ENCODE data around the gene WARS2.

The WARS2 gene

DNA sequence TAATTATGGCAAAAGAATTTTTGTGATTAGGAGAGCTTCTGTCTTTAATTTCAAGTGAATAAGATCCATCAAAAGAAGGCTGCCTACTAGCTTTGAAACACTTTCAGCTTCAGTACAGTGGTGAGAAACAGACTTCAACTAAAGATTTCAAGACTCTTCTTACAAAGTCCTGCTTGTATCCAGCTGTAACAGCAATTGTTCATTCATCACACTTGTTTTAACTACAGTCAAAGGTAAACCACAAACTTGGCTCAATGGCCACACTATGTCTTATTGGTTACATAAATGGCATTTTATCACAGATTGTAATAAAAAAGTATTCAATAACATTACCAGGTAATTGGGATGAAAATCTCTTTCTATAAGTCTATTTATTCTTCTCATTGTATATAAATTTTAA, 59.2 kb downstream of the WARS2 start:
- DNase-seq, result no peak

DNA sequence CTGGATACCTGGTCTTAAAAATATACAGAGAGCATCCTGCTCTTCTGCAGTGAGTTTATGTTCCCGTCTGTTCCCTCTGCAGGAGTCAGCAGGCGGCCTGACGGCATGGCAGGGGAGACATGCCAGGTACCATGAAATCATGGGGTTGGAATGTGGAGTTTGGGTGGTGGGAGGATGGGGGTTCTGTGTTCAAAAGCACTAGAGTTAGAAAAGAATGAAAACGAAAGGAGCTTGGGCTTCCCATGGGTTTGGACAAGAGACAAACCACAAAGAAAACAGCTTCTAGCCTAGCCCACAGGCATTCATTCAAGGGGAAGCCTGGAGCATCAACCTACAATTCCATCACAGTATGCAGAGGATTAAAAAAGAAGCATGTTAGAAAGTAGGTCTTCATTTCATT, 59.9 kb downstream of the WARS2 start:
- no peak for DNase-seq

DNA sequence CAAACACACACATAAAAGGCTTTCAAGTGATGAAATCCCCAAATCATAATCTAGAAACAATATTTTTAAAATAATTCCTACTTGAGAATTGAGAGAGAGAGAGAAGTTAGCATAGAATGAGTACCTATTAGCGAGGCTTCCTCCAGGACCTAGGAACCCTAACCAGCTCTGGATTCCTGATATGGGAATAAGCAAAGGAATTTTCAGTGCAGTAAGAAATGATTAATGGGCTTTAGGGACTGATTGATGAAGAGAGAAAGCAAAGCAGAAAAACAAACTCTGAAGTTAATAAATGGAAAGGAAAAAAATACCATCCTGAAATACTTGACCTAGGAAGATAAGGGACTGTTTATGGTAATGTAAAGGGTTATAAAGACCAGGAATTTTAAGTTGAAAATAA, 60.6 kb downstream of the WARS2 start:
- no peak for DNase-seq

DNA sequence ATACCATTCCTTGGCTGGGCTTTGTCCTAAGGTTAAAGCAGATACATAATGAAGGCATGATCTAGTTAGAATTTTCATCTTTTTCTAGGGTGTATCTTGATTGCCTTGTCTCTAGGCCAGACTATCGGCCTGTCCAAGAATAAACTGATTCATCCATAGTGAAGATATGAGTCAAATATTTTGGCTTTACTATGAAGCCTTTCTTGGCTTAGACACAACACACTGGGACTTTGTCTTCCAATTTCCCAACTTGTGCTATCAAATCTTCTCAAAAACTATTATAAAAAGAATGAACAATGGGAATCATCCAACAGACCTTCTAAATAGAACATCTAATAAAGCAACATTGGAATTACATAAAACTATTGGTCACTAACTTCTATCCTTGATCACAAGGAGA, 64.8 kb downstream of the WARS2 start:
- DNase-seq, result no peak

- no peak for DNase-seq
Observed at GRCh38 chr1:119071321-119071720, 69.1 kb downstream of the WARS2 start.

GRCh38 chr1:119069682-119070081, 70.8 kb downstream of the WARS2 start:
- no peak for DNase-seq

DNA sequence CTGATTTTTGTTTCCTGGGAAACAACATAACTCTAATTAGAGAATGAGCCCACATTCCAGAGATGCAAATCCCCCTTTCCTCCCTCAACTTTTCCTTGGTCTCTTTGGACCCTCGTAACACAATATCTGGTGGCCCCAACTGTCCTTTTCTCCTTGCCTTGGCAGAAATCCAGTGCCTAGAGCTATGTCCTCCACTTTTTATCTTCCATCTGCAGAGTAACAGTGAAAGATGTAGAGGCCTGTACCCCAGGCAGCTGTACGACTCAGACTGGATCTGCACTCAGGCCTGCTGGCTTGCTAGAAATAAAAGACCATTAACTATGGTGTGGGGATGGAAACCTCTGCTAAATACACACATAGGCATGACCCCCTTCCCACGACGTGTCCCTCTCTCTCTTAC, 72.0 kb downstream of the WARS2 start:
- no peak for DNase-seq

- no peak for DNase-seq
Observed at GRCh38 chr1:119061700-119062099, 78.8 kb downstream of the WARS2 start.

- no peak for DNase-seq
Observed at GRCh38 chr1:119055568-119055967, 84.9 kb downstream of the WARS2 start.

DNA sequence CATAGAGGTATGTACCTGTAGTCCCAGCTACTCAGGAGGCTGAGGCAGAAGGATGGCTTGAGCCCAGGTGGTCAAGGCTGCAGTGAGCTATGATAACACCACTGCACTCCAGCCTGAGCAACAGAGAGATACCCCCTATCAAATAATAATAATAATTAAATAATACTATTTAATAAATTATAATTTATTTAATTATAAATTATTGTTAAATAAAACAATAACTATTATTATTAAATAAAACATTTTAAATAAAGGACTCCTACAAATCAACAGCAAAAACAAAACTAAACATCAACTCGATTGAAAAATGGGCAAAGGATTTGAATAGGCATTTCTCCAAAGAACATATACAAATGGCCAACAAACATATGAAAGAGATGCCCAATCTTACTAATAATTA, 86.5 kb downstream of the WARS2 start:
- DNase-seq, result no peak

DNA sequence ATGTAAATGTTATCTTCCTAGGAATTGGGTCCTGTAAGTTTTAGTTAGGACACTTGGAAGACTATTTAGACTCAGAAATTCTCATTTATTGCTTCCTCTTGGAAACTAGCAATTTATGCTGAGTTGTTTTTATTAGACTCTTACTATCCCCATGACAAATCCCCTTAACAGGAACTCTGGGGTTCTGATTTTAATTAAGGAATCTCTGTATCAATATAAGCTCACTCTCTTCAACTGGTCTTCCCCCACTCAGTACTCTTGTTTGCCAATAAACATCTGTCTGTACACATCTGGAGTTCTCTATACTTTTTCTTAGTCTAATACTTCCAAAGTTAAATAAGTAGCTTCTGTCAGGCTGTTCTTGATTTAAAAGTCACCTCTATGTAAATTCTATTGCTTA, 88.2 kb downstream of the WARS2 start:
- no peak for DNase-seq

- no peak for DNase-seq
Observed at GRCh38 chr1:119048624-119049404, 91.6 kb downstream of the WARS2 start.

DNA sequence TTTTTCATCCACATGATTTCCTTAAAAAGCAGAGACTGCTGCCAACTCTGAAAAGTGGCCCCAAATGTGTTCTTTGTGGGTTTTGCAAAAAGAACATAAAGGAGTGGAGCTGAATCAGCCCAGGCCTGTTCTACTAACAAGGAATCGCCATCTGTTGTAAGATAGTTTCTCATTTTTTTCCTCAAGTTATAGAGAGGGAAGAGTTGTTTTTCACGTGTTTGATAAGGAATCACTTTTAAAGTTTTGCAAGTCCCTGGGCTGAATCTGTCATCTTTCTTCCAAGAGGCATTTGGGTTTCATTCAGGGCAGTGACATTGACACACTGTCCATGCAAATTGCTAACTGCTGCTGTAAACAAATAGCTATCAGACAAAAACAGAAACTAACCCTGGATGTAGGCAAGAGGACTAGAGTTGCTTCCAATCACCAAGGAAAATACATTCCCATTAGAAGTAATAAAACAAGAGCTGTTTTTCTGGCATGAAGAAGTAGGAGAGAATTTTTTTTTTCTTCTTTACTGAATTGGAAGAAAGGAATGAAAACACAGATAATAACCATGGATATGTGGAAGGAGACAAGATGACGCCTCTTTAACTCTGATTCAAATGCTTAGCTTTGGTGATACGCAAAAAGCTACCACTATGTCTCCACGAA, 93.5 kb downstream of the WARS2 start:
- DNase-seq, result no peak

DNA sequence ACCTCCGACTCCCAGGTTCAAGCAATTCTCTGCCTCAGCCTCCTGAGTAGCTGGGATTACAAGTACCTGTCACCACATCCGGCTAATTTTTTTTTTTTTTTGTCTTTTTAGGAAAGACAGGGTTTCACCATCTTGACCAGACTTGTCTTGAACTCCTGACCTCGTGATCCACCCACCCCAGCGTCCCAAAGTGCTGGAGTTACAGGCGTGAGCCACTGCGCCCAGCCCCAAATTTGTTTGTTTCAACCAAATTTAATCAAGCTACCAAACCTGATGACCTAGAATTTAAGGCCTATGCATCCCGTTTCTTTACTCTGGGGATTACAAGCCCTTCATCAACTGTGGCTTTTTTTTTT, 94.0 kb downstream of the WARS2 start:
- no peak for DNase-seq

DNA sequence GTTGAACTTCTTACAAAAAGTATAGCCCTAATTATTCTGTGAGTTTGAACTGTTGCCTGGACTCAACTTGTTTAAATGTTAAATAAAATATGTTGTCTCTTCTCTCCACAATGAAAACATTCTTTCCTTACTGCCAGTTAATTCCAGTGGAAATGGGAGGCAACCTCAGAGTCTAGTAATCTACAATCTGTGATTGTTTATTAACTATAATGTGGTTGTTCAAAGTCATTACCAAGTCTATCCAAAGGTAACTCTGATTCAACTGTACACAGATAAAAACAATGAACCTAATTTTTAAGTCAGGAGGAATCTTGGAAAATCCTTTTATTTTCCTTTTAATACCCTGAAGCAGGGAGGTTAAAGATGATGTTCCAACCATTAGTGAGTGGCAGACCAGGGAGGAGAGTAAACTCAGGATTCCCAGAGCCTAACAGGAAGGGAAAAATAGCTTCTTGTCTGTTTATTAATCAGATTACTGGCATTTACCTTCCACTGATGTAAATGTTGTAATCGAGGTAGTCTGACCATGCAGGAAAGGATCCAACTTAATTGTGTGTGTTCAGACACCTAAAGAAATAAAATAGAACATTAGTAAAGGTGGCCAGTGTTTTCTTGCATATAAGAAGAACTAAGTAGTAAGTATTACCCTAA, 95.2 kb downstream of the WARS2 start:
- DNase-seq, result no peak

- no peak for DNase-seq
Observed at GRCh38 chr1:119040906-119041305, 99.5 kb downstream of the WARS2 start.

GRCh38 chr1:119040489-119040888, 100.0 kb downstream of the WARS2 start:
- DNase-seq, result no peak

- no peak for DNase-seq
Observed at GRCh38 chr1:119038363-119038762, 102.1 kb downstream of the WARS2 start.

DNA sequence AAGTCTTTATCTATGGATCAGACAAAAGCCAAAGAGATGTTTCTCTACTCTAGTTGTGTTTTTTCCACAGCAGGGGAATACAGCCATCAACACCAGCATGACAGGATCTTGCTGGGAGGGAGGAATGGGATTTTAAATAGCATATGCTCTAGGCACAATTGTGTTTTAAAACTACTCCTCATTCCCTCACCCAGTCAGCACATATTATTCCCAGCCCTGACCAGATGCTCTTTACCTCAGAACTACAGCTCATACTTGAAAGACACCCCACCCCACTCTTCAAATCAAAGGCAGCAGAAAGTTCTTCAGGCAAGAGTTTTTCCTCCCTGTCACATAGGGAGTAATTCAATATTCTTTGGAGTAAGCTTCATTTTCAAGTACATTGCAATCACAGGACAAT, 106.1 kb downstream of the WARS2 start:
- DNase-seq, result no peak

- DNase-seq, result no peak
Observed at GRCh38 chr1:119032986-119033385, 107.5 kb downstream of the WARS2 start.

- DNase-seq, result no peak
Observed at GRCh38 chr1:119027759-119028158, 112.7 kb downstream of the WARS2 start.

DNA sequence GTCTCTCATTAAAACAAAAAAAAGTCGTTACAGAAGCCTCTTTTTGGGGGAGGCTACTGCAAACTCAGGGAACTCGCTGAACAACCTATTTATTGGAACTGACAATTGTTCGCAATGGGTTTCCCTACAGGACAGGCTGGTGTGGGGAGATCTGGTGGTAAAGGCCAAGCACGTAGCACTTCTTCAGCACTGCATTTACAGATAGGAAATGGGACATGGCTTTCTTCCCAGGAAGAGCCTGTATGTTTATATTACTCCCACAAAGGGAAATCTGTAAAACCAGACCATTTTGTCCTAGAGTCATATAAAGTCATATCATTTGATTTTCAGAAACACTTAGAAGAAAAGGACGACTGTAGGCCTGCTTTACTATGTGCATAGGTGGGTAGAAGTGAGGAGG, 113.5 kb downstream of the WARS2 start:
- DNase-seq, result no peak

- DNase-seq, result no peak
Observed at GRCh38 chr1:119015547-119015946, 124.9 kb downstream of the WARS2 start.

- DNase-seq, result no peak
Observed at GRCh38 chr1:119012383-119012782, 128.1 kb downstream of the WARS2 start.
